Measurements from ENCODE around the gene ROR1.

DNA sequence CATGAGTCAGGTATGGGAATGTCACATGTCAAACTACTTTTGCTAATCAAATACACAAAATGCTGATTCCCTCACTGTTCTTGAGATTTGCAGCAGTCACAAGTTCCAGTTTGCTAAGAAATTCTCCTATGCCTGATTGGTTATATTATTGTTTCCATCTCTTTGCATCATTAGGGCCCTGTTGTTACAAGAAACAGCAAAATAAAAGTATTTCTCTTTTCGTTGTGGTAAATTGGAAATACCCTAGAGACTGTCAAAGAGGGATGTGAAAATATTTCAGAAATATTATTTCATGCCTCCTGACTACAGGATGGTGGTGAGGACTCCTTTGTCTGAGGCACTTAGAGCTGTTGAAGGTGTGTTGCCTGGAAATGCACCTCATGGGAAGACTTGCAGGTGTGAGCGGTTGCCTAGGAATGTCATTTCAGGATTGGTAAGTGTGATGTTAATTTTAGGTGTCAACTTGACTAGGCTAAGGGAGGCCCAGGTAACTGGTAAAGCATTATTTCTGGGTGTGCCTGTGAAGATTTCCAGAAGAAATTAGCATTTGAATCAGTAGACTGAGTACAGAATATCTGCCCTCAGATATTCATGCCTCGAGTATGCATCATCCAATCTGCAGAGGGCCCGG, 117.4 kb downstream of the ROR1 start:
- TF ChIP-seq, protein P1, sequence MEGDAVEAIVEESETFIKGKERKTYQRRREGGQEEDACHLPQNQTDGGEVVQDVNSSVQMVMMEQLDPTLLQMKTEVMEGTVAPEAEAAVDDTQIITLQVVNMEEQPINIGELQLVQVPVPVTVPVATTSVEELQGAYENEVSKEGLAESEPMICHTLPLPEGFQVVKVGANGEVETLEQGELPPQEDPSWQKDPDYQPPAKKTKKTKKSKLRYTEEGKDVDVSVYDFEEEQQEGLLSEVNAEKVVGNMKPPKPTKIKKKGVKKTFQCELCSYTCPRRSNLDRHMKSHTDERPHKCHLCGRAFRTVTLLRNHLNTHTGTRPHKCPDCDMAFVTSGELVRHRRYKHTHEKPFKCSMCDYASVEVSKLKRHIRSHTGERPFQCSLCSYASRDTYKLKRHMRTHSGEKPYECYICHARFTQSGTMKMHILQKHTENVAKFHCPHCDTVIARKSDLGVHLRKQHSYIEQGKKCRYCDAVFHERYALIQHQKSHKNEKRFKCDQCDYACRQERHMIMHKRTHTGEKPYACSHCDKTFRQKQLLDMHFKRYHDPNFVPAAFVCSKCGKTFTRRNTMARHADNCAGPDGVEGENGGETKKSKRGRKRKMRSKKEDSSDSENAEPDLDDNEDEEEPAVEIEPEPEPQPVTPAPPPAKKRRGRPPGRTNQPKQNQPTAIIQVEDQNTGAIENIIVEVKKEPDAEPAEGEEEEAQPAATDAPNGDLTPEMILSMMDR (IDR thresholded peaks at IDR 0.05): no peak
- no peak for TF ChIP-seq POLR2A (IDR thresholded peaks at IDR 0.05)

Data from right lobe of liver (tissue), 4 donors.